Astrocyte (in vitro differentiated cells and primary cell): ENCODE data around the gene ATP11A. TPM values are rescaled to one million over a fixed set of nuclear protein-coding genes. Genes with fewer than 3 reads are reported as not detected.

Experiments used
- DNase-seq: peaks from one replicate; pipeline ENCODE4 v3.0.0-alpha.2; 2010; ENCODE audit warnings: low read depth
- FAIRE-seq: peaks from 2 replicates; lab custom pipeline; 2011; peaks lifted over from hg19 to GRCh38; lab: Jason Lieb, UNC
- H2AFZ ChIP-seq: 2 replicates; pipeline ENCODE4 v1.6.0; 2012; ENCODE audit warnings: low read depth, low read length, inconsistent platforms
- H3K27ac ChIP-seq: 2 replicates; pipeline ENCODE4 v1.5.1; 2011; ENCODE audit warnings: low read depth, low read length, inconsistent platforms
- H3K27me3 ChIP-seq: 2 replicates; pipeline ENCODE4 v1.6.0; 2011; ENCODE audit warnings: low read length, inconsistent platforms; ENCODE audit not compliant: insufficient read depth
- H3K36me3 ChIP-seq: 2 replicates; pipeline ENCODE4 v1.5.1; 2011; ENCODE audit warnings: low read length, inconsistent platforms; ENCODE audit not compliant: insufficient read depth
- H3K4me1 ChIP-seq: 2 replicates; pipeline ENCODE4 v1.5.1; 2011; ENCODE audit warnings: low read length, inconsistent platforms; ENCODE audit not compliant: insufficient read depth
- H3K4me2 ChIP-seq: 2 replicates; pipeline ENCODE4 v1.6.0; 2012; ENCODE audit warnings: low read length, inconsistent platforms
- H3K4me3 ChIP-seq: 2 replicates; pipeline ENCODE4 v1.5.1; 2011; ENCODE audit warnings: low read depth, mild to moderate bottlenecking, low read length, inconsistent platforms; ENCODE audit not compliant: insufficient read depth
- H3K79me2 ChIP-seq: 2 replicates; pipeline ENCODE4 v1.6.0; 2012; ENCODE audit warnings: mild to moderate bottlenecking, low read length, inconsistent platforms; ENCODE audit not compliant: insufficient read depth
- H3K9ac ChIP-seq: 2 replicates; pipeline ENCODE4 v1.6.0; 2012; ENCODE audit warnings: mild to moderate bottlenecking, low read length, inconsistent platforms
- H3K9me3 ChIP-seq: 2 replicates; pipeline ENCODE4 v1.5.1; 2012; ENCODE audit warnings: low read depth, mild to moderate bottlenecking, low read length, inconsistent platforms; ENCODE audit not compliant: insufficient read depth
- H4K20me1 ChIP-seq: 2 replicates; pipeline ENCODE4 v1.6.0; 2012; ENCODE audit warnings: low read length, inconsistent platforms; ENCODE audit not compliant: insufficient read depth
- H3K27ac Mint-ChIP-seq: one replicate; pipeline ENCODE4 v1.8.0; 2021; ENCODE audit warnings: mild to moderate bottlenecking, mixed read lengths; ENCODE audit not compliant: unreplicated experiment
- H3K27me3 Mint-ChIP-seq: one replicate; pipeline ENCODE4 v1.8.0; 2021; ENCODE audit warnings: low read depth, mixed read lengths; ENCODE audit not compliant: unreplicated experiment
- H3K36me3 Mint-ChIP-seq: one replicate; pipeline ENCODE4 v1.8.0; 2021; ENCODE audit warnings: low read depth, mixed read lengths; ENCODE audit not compliant: unreplicated experiment
- H3K4me1 Mint-ChIP-seq: one replicate; pipeline ENCODE4 v1.8.0; 2021; ENCODE audit warnings: low read depth, mixed read lengths; ENCODE audit not compliant: unreplicated experiment
- H3K4me3 Mint-ChIP-seq: one replicate; pipeline ENCODE4 v1.8.0; 2021; ENCODE audit warnings: mild to moderate bottlenecking, moderate library complexity, mixed read lengths; ENCODE audit not compliant: unreplicated experiment
- H3K9me3 Mint-ChIP-seq: one replicate; pipeline ENCODE4 v1.8.0; 2021; ENCODE audit warnings: mild to moderate bottlenecking, mixed read lengths; ENCODE audit not compliant: unreplicated experiment
- EZH2 ChIP-seq: IDR thresholded peaks from 2 replicates; pipeline ENCODE4 v1.6.1; 2012; ENCODE audit warnings: mild to moderate bottlenecking, low read length, inconsistent platforms; ENCODE audit not compliant: insufficient read depth
- total RNA-seq: library from RNA; stranded (reverse); gene quantifications from 2 replicates; pipeline ENCODE4 v1.2.1, GENCODE V29; 2021
- TF ChIP-seq, protein P1 (sequence below): IDR thresholded peaks from 2 replicates; pipeline ENCODE4 v1.5.1; 2011; ENCODE audit warnings: low read depth, mild to moderate bottlenecking, inconsistent platforms, low read length, moderate library complexity; ENCODE audit not compliant: insufficient read depth

Gene ATP11A
- total RNA-seq, 1 donor from 2014 or later = 38.9 TPM

GRCh38 chr13:112844879-112845278, 155.0 kb downstream of the ATP11A start:
- Histone ChIP-seq H3K79me2 (no peaks in the 10 kb centered on the region), H3K4me1 (peaks cover 1% of the 10 kb centered on the region), H3K9ac (no peak overlapping the region), H3K4me3 (no peak overlapping the region), H3K27ac (no peak overlapping the region), H2AFZ (no peak overlapping the region), H3K4me2 (no peak overlapping the region), H3K9me3 (no peaks in the 10 kb centered on the region), H4K20me1 (no peaks in the 10 kb centered on the region), H3K27me3 (no peaks in the 10 kb centered on the region), H3K36me3 (no peaks in the 10 kb centered on the region)
- Mint-ChIP-seq H3K4me1 (peaks cover 11% of the 10 kb centered on the region), H3K27me3 (peaks cover 2% of the 10 kb centered on the region), H3K9me3 (peaks cover 4% of the 10 kb centered on the region), H3K36me3 (peaks cover 22% of the 10 kb centered on the region), H3K27ac (no peak overlapping the region), H3K4me3 (no peak overlapping the region)
- TF ChIP-seq, protein P1, sequence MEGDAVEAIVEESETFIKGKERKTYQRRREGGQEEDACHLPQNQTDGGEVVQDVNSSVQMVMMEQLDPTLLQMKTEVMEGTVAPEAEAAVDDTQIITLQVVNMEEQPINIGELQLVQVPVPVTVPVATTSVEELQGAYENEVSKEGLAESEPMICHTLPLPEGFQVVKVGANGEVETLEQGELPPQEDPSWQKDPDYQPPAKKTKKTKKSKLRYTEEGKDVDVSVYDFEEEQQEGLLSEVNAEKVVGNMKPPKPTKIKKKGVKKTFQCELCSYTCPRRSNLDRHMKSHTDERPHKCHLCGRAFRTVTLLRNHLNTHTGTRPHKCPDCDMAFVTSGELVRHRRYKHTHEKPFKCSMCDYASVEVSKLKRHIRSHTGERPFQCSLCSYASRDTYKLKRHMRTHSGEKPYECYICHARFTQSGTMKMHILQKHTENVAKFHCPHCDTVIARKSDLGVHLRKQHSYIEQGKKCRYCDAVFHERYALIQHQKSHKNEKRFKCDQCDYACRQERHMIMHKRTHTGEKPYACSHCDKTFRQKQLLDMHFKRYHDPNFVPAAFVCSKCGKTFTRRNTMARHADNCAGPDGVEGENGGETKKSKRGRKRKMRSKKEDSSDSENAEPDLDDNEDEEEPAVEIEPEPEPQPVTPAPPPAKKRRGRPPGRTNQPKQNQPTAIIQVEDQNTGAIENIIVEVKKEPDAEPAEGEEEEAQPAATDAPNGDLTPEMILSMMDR = no peak
- no peak for TF ChIP-seq EZH2
- FAIRE-seq = no peak
- no peak for DNase-seq

DNA sequence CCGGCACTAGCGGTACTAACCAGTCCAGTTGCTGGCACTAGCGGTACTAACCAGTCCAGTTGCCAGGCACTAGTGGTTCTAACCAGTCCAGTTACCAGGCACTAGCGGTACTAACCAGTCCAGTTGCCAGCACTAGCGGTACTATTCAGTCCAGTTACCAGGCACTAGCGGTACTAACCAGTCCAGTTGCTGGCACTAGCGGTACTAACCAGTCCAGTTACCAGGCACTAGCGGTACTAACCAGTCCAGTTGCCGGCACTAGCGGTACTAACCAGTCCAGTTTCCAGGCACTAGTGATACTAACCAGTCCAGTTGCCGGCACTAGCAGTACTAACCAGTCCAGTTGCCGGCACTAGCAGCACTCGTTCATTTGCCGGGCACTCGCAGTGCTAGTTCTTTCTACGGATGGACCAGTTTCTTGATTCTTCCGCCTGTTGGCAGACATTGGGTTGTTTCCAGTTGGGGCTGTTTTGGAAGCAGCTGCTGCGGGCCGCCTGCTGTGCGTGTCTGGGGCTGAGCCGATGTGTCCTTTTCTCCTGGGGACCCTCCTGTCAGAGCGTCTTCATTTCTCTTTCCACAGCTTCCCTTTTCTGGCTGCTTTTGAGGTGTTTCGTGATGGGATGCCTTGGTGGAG, 155.8 kb downstream of the ATP11A start:
- DNase-seq = no peak
- H3K9ac ChIP-seq = no peak overlapping the region
- Mint-ChIP-seq H3K9me3 (peaks cover 8% of the 10 kb centered on the region), H3K27ac (no peak overlapping the region), H3K27me3 (peaks cover 2% of the 10 kb centered on the region), H3K4me1 (peaks cover 18% of the 10 kb centered on the region), H3K4me3 (no peak overlapping the region), H3K36me3 (peaks cover 28% of the 10 kb centered on the region)
- no peaks in the 10 kb centered on the region for H3K27me3 ChIP-seq
- no peaks in the 10 kb centered on the region for H3K36me3 ChIP-seq
- H3K4me3 ChIP-seq = no peak overlapping the region
- H4K20me1 ChIP-seq = no peaks in the 10 kb centered on the region
- H2AFZ ChIP-seq = no peak overlapping the region
- TF ChIP-seq, protein P1 = no peak
- TF ChIP-seq EZH2 = no peak
- peaks cover 3% of the 10 kb centered on the region for H3K4me1 ChIP-seq
- no peak for FAIRE-seq
- no peaks in the 10 kb centered on the region for H3K9me3 ChIP-seq
- no peaks in the 10 kb centered on the region for H3K79me2 ChIP-seq
- H3K27ac ChIP-seq = no peak overlapping the region
- no peak overlapping the region for H3K4me2 ChIP-seq

DNA sequence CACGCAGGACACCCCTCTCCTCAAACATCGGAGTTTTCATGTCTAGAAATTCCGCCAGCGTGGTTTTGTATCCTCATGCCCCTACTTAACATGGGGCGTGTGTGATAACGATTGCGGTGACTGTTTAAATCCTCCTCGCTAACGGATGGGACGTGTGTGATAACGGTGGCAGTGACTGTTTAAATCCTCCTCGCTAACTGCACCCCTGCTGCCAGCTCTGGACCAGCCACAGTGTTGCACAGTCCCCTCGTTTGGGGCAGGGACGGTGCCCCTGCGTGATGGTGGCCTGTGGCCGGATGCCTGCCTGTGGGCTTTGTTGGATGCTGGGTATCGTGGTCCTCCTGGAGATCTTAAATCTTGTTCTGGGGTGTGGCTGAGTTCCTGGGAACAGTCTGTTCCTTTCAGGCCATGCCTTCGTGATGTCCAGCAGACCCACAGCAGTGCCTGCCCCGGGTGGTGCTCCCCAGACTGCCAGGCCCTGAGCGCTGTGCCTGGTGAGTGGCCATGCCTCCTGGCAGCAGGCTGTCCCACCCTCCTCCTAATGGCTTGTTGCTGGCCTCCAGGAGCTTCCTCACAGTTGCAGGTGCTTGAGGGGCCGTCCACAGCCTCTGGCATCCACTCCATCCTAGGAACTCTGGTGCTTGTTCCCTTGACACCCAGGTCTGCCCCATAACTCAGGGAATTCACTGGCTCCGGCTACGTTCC, 156.7 kb downstream of the ATP11A start:
- H3K4me1 Mint-ChIP-seq = peaks cover 20% of the 10 kb centered on the region
- Histone ChIP-seq H3K4me3 (no peak overlapping the region), H3K79me2 (no peaks in the 10 kb centered on the region), H3K4me2 (no peak overlapping the region), H3K36me3 (no peaks in the 10 kb centered on the region), H3K27ac (no peak overlapping the region), H4K20me1 (no peaks in the 10 kb centered on the region), H3K9ac (no peak overlapping the region), H2AFZ (no peak overlapping the region), H3K4me1 (peaks cover 3% of the 10 kb centered on the region), H3K9me3 (no peaks in the 10 kb centered on the region), H3K27me3 (no peaks in the 10 kb centered on the region)
- no peak overlapping the region for H3K27ac Mint-ChIP-seq
- TF ChIP-seq EZH2 = no peak
- TF ChIP-seq, protein P1 = no peak
- FAIRE-seq (no peak), DNase-seq (no peak)
- peaks cover 11% of the 10 kb centered on the region for H3K9me3 Mint-ChIP-seq
- H3K36me3 Mint-ChIP-seq = peaks cover 33% of the 10 kb centered on the region
- no peak overlapping the region for H3K4me3 Mint-ChIP-seq
- H3K27me3 Mint-ChIP-seq = peaks cover 2% of the 10 kb centered on the region
